HEK293 (cell line): ENCODE results near the gene NRTN.

Source experiments
- CTCF ChIP-seq: fragments of 450-650 bp; formaldehyde crosslinking; IDR thresholded peaks from 2 replicates; pipeline ENCODE4 v1.5.1; 2016; ENCODE audit warnings: missing biosample characterization, missing genetic modification characterization
- PBX3 ChIP-seq: sonication (generic); formaldehyde crosslinking; IDR thresholded peaks from 2 replicates; pipeline ENCODE4 v1.8.1; 2022; ENCODE audit warnings: mild to moderate bottlenecking, moderate library complexity, missing genetic modification reagents
- ZBTB1 ChIP-seq: fragments of 450-650 bp; formaldehyde crosslinking; IDR thresholded peaks from 2 replicates; pipeline ENCODE4 v1.5.1; 2016; ENCODE audit warnings: missing biosample characterization, missing genetic modification characterization
- ZNF416 ChIP-seq: fragments of 450-650 bp; formaldehyde crosslinking; IDR thresholded peaks from 2 replicates; pipeline ENCODE4 v1.5.1; 2016; ENCODE audit warnings: missing biosample characterization, missing genetic modification characterization
- ZNF501 ChIP-seq: fragments of 450-650 bp; formaldehyde crosslinking; IDR thresholded peaks from 2 replicates; pipeline ENCODE4 v1.5.1; 2016; ENCODE audit warnings: missing biosample characterization, missing genetic modification characterization
- ZNF623 ChIP-seq: fragments of 450-650 bp; formaldehyde crosslinking; IDR thresholded peaks from 2 replicates; pipeline ENCODE4 v1.5.1; 2016; ENCODE audit warnings: missing biosample characterization, missing genetic modification characterization
- ZNF664 ChIP-seq: fragments of 450-650 bp; formaldehyde crosslinking; IDR thresholded peaks from 2 replicates; pipeline ENCODE4 v1.5.1; 2016; ENCODE audit warnings: missing biosample characterization, missing genetic modification characterization
- TF ChIP-seq, protein P1 (sequence below): fragments of 450-650 bp; formaldehyde crosslinking; optimal IDR thresholded peaks from 2 replicates; pipeline ENCODE3; 2016; ENCODE audit warnings: missing biosample characterization, mild to moderate bottlenecking, missing genetic modification characterization
- TF ChIP-seq, protein P2 (sequence below): IDR thresholded peaks from 2 replicates; pipeline ENCODE4 v1.6.1; 2011; ENCODE audit warnings: mild to moderate bottlenecking, low read depth, low read length, borderline replicate concordance

- TF ChIP-seq ZBTB1 (tag by site-specific recombination) (no peak), ZNF416 (no peak), ZNF501 (tag by site-specific recombination) (no peak), CTCF (tag by site-specific recombination) (no peak), ZNF664 (tag by site-specific recombination) (no peak), ZNF623 (tag by site-specific recombination) (peak; percentile 61), PBX3 (CRISPR knock-in tag) (no peak)
- TF ChIP-seq, protein P1, sequence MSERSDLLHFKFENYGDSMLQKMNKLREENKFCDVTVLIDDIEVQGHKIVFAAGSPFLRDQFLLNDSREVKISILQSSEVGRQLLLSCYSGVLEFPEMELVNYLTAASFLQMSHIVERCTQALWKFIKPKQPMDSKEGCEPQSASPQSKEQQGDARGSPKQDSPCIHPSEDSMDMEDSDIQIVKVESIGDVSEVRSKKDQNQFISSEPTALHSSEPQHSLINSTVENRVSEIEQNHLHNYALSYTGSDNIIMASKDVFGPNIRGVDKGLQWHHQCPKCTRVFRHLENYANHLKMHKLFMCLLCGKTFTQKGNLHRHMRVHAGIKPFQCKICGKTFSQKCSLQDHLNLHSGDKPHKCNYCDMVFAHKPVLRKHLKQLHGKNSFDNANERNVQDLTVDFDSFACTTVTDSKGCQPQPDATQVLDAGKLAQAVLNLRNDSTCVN (tag by site-specific recombination): no peak
- TF ChIP-seq, protein P2, sequence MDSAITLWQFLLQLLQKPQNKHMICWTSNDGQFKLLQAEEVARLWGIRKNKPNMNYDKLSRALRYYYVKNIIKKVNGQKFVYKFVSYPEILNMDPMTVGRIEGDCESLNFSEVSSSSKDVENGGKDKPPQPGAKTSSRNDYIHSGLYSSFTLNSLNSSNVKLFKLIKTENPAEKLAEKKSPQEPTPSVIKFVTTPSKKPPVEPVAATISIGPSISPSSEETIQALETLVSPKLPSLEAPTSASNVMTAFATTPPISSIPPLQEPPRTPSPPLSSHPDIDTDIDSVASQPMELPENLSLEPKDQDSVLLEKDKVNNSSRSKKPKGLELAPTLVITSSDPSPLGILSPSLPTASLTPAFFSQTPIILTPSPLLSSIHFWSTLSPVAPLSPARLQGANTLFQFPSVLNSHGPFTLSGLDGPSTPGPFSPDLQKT: no peak
Measured at GRCh38 chr19:5839065-5840017, 34.5 kb downstream of the NRTN start, which contains the start of gene FUT6.
